ENCODE data around the gene PTPRN2.
"Not testable (repeated sequence)": the region's sequence is repeated elsewhere in the genome, so short reads cannot be mapped to it uniquely, and the experiment has no call there.

Gene PTPRN2

GRCh38 chr7:158516524-158516923 is 71.1 kb downstream of the PTPRN2 start:
- DNase-seq (ENCODE audit: low spot score) = no peak

- DNase-seq (ENCODE audit: low spot score) = no peak
Measured at GRCh38 chr7:158512869-158513268, 74.8 kb downstream of the PTPRN2 start.

- DNase-seq (ENCODE audit: low spot score) = no peak
Measured at GRCh38 chr7:158512042-158512441, 75.6 kb downstream of the PTPRN2 start.

- DNase-seq (ENCODE audit: low spot score) = no peak
Measured at GRCh38 chr7:158508802-158509385, 78.7 kb downstream of the PTPRN2 start.

- not testable (repeated sequence) for DNase-seq (ENCODE audit: low spot score)
Measured at GRCh38 chr7:158508321-158508720, 79.3 kb downstream of the PTPRN2 start.

- no peak for DNase-seq (ENCODE audit: low spot score)
Measured at GRCh38 chr7:158507917-158508316, 79.7 kb downstream of the PTPRN2 start.

GRCh38 chr7:158507175-158507574 is 80.4 kb downstream of the PTPRN2 start:
- not testable (repeated sequence) for DNase-seq (ENCODE audit: low spot score)

GRCh38 chr7:158506626-158507025 is 81.0 kb downstream of the PTPRN2 start:
- no peak for DNase-seq (ENCODE audit: low spot score)

- no peak for DNase-seq (ENCODE audit: low spot score)
Measured at GRCh38 chr7:158505683-158506082, 81.9 kb downstream of the PTPRN2 start.

- no peak for DNase-seq (ENCODE audit: low spot score)
Measured at GRCh38 chr7:158502068-158502750, 85.4 kb downstream of the PTPRN2 start.

- no peak for DNase-seq (ENCODE audit: low spot score)
Measured at GRCh38 chr7:158501393-158502067, 86.1 kb downstream of the PTPRN2 start.

- no peak for DNase-seq (ENCODE audit: low spot score)
Measured at GRCh38 chr7:158500651-158501052, 87.0 kb downstream of the PTPRN2 start.

- DNase-seq (ENCODE audit: low spot score) = no peak
Measured at GRCh38 chr7:158499082-158499455, 88.6 kb downstream of the PTPRN2 start.

- DNase-seq (ENCODE audit: low spot score) = no peak
Measured at GRCh38 chr7:158498443-158499081, 89.1 kb downstream of the PTPRN2 start.

GRCh38 chr7:158497627-158498026 is 90.0 kb downstream of the PTPRN2 start:
- no peak for DNase-seq (ENCODE audit: low spot score)

GRCh38 chr7:158495786-158496185 is 91.8 kb downstream of the PTPRN2 start:
- no peak for DNase-seq (ENCODE audit: low spot score)

GRCh38 chr7:158495216-158495615 is 92.4 kb downstream of the PTPRN2 start:
- DNase-seq (ENCODE audit: low spot score) = no peak

GRCh38 chr7:158494643-158495042 is 93.0 kb downstream of the PTPRN2 start:
- no peak for DNase-seq (ENCODE audit: low spot score)

- DNase-seq (ENCODE audit: low spot score) = no peak
Measured at GRCh38 chr7:158494162-158494586, 93.4 kb downstream of the PTPRN2 start.

- no peak for DNase-seq (ENCODE audit: low spot score)
Measured at GRCh38 chr7:158492367-158492764, 95.3 kb downstream of the PTPRN2 start.

GRCh38 chr7:158491094-158491493 is 96.5 kb downstream of the PTPRN2 start:
- DNase-seq (ENCODE audit: low spot score) = no peak

- no peak for DNase-seq (ENCODE audit: low spot score)
Measured at GRCh38 chr7:158490171-158490782, 97.3 kb downstream of the PTPRN2 start.

All from hematopoietic multipotent progenitor cell treated with erythropoietin and hydrocortisone succinate and interleukin-3 and kit ligand, for 15 days (in vitro differentiated cells).